ENCODE results near the gene CYFIP2. TPM values are rescaled to one million over a fixed set of nuclear protein-coding genes. Genes with fewer than 3 reads are reported as not detected.

CYFIP2 gene
- total and polyA plus RNA-seq, 2 experiments from 2014 or later: 24.8 to 30.2 TPM

- no peak overlapping the region for H2AFZ ChIP-seq
- no peak for TF ChIP-seq CTCF (IDR thresholded peaks at IDR 0.05; ENCODE audit: poor library complexity)
- TF ChIP-seq EZH2phosphoT487 (IDR thresholded peaks at IDR 0.05; ENCODE audit: low read depth, severe bottlenecking, unreplicated experiment): no peak
- no peak for TF ChIP-seq EZH2 (IDR thresholded peaks at IDR 0.05; ENCODE audit: borderline replicate concordance)
- H3K9me3 ChIP-seq (ENCODE audit: low read depth): no peaks in the 10 kb centered on the region
- no peaks in the 10 kb centered on the region for H3K9me2 ChIP-seq (replicated peaks; ENCODE audit: insufficient read depth)
- 77% methylated on average over 6 of the region's 6 CpGs for WGBS (ENCODE audit: low lambda C conversion rate, missing lambda C conversion rate)
- no peaks in the 10 kb centered on the region for H3K4me1 ChIP-seq (ENCODE audit: insufficient read depth)
- H3K27me3 ChIP-seq: no peaks in the 10 kb centered on the region
- H3K36me3 ChIP-seq (replicated peaks; ENCODE audit: insufficient read depth, low read depth): no peaks in the 10 kb centered on the region
- H3K27ac ChIP-seq: no peak overlapping the region
- no peak for DNase-seq (ENCODE audit: low spot score)
- H3K79me2 ChIP-seq: no peaks in the 10 kb centered on the region
- no peak overlapping the region for H3K4me3 ChIP-seq
- H3K4me2 ChIP-seq: no peak overlapping the region
- no peaks in the 10 kb centered on the region for H4K20me1 ChIP-seq (ENCODE audit: insufficient read depth, poor library complexity, severe bottlenecking)
Observed at GRCh38 chr5:157225469-157226422, 40.2 kb upstream of the CYFIP2 start.

GRCh38 chr5:157230610-157231009, 35.3 kb upstream of the CYFIP2 start:
- no peak overlapping the region for H3K27ac ChIP-seq
- H4K20me1 ChIP-seq (ENCODE audit: insufficient read depth, poor library complexity, severe bottlenecking): no peaks in the 10 kb centered on the region
- no peaks in the 10 kb centered on the region for H3K36me3 ChIP-seq (replicated peaks; ENCODE audit: insufficient read depth, low read depth)
- no peak for TF ChIP-seq EZH2phosphoT487 (IDR thresholded peaks at IDR 0.05; ENCODE audit: low read depth, severe bottlenecking, unreplicated experiment)
- no peak for TF ChIP-seq EZH2 (IDR thresholded peaks at IDR 0.05; ENCODE audit: borderline replicate concordance)
- TF ChIP-seq CTCF (IDR thresholded peaks at IDR 0.05; ENCODE audit: poor library complexity): no peak
- no peaks in the 10 kb centered on the region for H3K9me2 ChIP-seq (replicated peaks; ENCODE audit: insufficient read depth)
- H3K27me3 ChIP-seq: no peaks in the 10 kb centered on the region
- H3K79me2 ChIP-seq: no peaks in the 10 kb centered on the region
- no peak overlapping the region for H2AFZ ChIP-seq
- H3K4me1 ChIP-seq (ENCODE audit: insufficient read depth): no peaks in the 10 kb centered on the region
- H3K4me3 ChIP-seq: no peak overlapping the region
- no peaks in the 10 kb centered on the region for H3K9me3 ChIP-seq (ENCODE audit: low read depth)
- no peak for DNase-seq (ENCODE audit: low spot score)
- H3K4me2 ChIP-seq: no peak overlapping the region

GRCh38 chr5:157232706-157233105, 33.2 kb upstream of the CYFIP2 start:
- H4K20me1 ChIP-seq (ENCODE audit: insufficient read depth, poor library complexity, severe bottlenecking): no peaks in the 10 kb centered on the region
- no peak overlapping the region for H3K4me3 ChIP-seq
- no peak overlapping the region for H3K27ac ChIP-seq
- H3K4me1 ChIP-seq (ENCODE audit: insufficient read depth): no peaks in the 10 kb centered on the region
- WGBS (ENCODE audit: low lambda C conversion rate, missing lambda C conversion rate): 76% methylated on average over 6 of the region's 6 CpGs
- H3K9me2 ChIP-seq (replicated peaks; ENCODE audit: insufficient read depth): no peaks in the 10 kb centered on the region
- H2AFZ ChIP-seq: no peak overlapping the region
- H3K9me3 ChIP-seq (ENCODE audit: low read depth): no peaks in the 10 kb centered on the region
- DNase-seq (ENCODE audit: low spot score): no peak
- no peak for TF ChIP-seq EZH2phosphoT487 (IDR thresholded peaks at IDR 0.05; ENCODE audit: low read depth, severe bottlenecking, unreplicated experiment)
- no peak for TF ChIP-seq EZH2 (IDR thresholded peaks at IDR 0.05; ENCODE audit: borderline replicate concordance)
- no peak for TF ChIP-seq CTCF (IDR thresholded peaks at IDR 0.05; ENCODE audit: poor library complexity)
- H3K27me3 ChIP-seq: no peaks in the 10 kb centered on the region
- no peaks in the 10 kb centered on the region for H3K79me2 ChIP-seq
- H3K4me2 ChIP-seq: no peak overlapping the region
- H3K36me3 ChIP-seq (replicated peaks; ENCODE audit: insufficient read depth, low read depth): no peaks in the 10 kb centered on the region
